ENCODE results near the gene KCTD13.

DNA sequence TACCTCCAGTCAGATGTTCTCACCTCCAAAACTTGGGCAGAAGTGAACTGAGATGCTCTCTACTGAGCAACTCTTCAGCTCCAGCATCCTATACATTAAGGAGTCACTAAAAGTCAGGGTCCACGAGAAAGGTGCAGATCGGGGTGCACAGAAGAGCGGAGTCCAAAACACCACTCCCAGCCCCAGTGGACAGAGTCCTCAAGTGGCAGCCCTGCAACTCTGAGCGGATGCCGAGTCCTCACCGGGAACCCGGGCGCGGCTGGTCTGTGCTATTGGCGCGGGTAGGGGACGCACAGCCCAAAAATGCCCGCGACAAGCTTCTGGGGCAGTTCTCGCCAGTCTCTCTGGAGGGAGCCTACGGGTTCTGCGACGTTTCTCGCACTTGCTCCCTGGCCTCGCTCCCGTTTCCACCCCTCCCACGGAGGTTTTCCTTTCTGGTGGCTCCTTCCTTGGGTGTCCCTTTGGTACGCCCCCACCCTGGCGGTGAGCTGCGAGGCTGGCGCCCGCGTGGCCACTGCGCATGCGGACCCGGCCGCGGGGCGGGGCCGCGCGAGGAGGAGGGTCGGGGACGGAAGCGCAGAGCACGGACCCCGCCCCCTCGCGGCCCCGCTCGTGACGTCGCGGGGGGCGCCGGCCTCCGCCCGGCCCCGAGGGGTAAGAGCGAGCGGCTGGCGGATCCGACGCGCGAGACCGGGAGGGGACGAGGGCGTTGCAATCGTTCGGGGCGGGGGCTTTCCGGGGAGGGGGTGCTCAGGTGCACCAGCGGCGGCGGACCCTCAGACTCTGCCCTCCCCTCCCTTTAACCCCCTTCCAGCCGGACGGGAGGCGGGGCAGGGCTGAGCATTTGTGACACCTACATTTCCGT is 35.7 kb upstream of the KCTD13 start, which contains the start of gene TMEM219:
- TF ChIP-seq, protein P1, sequence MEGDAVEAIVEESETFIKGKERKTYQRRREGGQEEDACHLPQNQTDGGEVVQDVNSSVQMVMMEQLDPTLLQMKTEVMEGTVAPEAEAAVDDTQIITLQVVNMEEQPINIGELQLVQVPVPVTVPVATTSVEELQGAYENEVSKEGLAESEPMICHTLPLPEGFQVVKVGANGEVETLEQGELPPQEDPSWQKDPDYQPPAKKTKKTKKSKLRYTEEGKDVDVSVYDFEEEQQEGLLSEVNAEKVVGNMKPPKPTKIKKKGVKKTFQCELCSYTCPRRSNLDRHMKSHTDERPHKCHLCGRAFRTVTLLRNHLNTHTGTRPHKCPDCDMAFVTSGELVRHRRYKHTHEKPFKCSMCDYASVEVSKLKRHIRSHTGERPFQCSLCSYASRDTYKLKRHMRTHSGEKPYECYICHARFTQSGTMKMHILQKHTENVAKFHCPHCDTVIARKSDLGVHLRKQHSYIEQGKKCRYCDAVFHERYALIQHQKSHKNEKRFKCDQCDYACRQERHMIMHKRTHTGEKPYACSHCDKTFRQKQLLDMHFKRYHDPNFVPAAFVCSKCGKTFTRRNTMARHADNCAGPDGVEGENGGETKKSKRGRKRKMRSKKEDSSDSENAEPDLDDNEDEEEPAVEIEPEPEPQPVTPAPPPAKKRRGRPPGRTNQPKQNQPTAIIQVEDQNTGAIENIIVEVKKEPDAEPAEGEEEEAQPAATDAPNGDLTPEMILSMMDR (IDR thresholded peaks at IDR 0.05; ENCODE audit: low read depth, low read length, missing input control): peak; percentile 49
- TF ChIP-seq GABPA (IDR thresholded peaks at IDR 0.05 in 1 of 2, conservative IDR thresholded peaks at IDR 0.05 in 1 of 2): peak in 1 of 2 donors; percentile 2
- TF ChIP-seq JUND (IDR thresholded peaks at IDR 0.05): no peak
